ENCODE measurements around the gene PNPLA6. TPM values are rescaled to one million over a fixed set of nuclear protein-coding genes. Genes with fewer than 3 reads are reported as not detected.

Gene PNPLA6
- total and polyA plus RNA-seq, 10 of the 15 experiments (the other 5 are each of a cell fraction or from before 2014, with no cell fraction given): 0.95 to 105 (median 40.0) TPM

DNA sequence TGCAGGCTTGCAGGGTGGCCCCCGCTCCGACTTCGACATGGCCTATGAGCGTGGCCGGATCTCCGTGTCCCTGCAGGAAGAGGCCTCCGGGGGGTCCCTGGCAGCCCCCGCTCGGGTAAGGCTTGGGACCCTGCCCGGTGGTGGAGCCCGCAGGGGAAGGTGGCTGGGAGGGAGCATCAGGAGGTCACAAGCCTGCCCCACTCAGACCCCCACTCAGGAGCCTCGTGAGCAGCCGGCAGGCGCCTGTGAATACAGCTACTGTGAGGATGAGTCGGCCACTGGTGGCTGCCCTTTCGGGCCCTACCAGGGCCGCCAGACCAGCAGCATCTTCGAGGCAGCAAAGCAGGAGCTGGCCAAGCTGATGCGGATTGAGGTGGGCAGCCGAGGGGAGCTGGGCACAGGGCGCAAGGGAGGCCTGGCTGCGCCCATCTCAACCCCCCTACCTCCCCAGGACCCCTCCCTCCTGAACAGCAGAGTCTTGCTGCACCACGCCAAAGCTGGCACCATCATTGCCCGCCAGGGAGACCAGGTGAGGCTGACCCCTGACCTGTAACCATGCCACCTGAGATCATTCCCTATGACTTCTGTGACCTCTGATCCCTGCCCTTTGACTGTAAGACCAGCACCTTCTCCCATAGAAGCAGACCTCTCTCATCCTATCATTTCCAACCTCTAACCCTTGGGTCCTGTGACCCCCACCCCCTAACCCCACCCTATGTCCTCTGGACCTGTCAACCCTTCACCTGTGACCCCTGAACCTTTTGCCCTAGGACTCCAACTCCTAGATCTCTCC is 7.2 kb downstream of the PNPLA6 start:
- TF ChIP-seq, protein P1, sequence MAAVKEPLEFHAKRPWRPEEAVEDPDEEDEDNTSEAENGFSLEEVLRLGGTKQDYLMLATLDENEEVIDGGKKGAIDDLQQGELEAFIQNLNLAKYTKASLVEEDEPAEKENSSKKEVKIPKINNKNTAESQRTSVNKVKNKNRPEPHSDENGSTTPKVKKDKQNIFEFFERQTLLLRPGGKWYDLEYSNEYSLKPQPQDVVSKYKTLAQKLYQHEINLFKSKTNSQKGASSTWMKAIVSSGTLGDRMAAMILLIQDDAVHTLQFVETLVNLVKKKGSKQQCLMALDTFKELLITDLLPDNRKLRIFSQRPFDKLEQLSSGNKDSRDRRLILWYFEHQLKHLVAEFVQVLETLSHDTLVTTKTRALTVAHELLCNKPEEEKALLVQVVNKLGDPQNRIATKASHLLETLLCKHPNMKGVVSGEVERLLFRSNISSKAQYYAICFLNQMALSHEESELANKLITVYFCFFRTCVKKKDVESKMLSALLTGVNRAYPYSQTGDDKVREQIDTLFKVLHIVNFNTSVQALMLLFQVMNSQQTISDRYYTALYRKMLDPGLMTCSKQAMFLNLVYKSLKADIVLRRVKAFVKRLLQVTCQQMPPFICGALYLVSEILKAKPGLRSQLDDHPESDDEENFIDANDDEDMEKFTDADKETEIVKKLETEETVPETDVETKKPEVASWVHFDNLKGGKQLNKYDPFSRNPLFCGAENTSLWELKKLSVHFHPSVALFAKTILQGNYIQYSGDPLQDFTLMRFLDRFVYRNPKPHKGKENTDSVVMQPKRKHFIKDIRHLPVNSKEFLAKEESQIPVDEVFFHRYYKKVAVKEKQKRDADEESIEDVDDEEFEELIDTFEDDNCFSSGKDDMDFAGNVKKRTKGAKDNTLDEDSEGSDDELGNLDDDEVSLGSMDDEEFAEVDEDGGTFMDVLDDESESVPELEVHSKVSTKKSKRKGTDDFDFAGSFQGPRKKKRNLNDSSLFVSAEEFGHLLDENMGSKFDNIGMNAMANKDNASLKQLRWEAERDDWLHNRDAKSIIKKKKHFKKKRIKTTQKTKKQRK (IDR thresholded peaks at IDR 0.05; ENCODE audit: low read depth, low read length): no peak
- TF ChIP-seq CREM (IDR thresholded peaks at IDR 0.05; ENCODE audit: low read depth) (no peak), KDM1A (IDR thresholded peaks at IDR 0.05; ENCODE audit: borderline replicate concordance) (no peak), ATF7 (IDR thresholded peaks at IDR 0.05; ENCODE audit: low read depth) (no peak), STAT1 (conservative IDR thresholded peaks at IDR 0.05) (no peak), JUND (IDR thresholded peaks at IDR 0.05; ENCODE audit: low read depth, low read length) (no peak), STAT3 (IDR thresholded peaks at IDR 0.05; ENCODE audit: low read depth, low read length) (no peak), ZNF622 (IDR thresholded peaks at IDR 0.05) (no peak), HDAC2 (IDR thresholded peaks at IDR 0.05) (no peak), MEF2B (IDR thresholded peaks at IDR 0.05; ENCODE audit: partially characterized antibody, poor library complexity, severe bottlenecking) (no peak), CEBPB (IDR thresholded peaks at IDR 0.05; ENCODE audit: borderline replicate concordance in 1 of 2, low read depth in 2 of 2, low read length in 2 of 2) (no peak), IRF4 (IDR thresholded peaks at IDR 0.05; ENCODE audit: low read depth, low read length) (no peak)
- TF ChIP-seq, protein P2, sequence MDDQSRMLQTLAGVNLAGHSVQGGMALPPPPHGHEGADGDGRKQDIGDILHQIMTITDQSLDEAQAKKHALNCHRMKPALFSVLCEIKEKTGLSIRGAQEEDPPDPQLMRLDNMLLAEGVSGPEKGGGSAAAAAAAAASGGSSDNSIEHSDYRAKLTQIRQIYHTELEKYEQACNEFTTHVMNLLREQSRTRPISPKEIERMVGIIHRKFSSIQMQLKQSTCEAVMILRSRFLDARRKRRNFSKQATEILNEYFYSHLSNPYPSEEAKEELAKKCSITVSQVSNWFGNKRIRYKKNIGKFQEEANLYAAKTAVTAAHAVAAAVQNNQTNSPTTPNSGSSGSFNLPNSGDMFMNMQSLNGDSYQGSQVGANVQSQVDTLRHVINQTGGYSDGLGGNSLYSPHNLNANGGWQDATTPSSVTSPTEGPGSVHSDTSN (IDR thresholded peaks at IDR 0.05; ENCODE audit: insufficient replicate concordance, low read depth, low read length): no peak
- peaks cover 3% of the 10 kb centered on the region; the same call in 1 of the 2 replicates for H3K4me1 ChIP-seq (ENCODE audit: control insufficient read depth, insufficient read depth, low read length)
- no peaks in the 10 kb centered on the region for H3K27me3 ChIP-seq (replicated peaks in 1 of 2; ENCODE audit: control insufficient read depth in 2 of 2, insufficient read depth in 2 of 2, low read length in 1 of 2)
- no peak for ATAC-seq
- SMC1A ChIA-PET (ENCODE audit: uncharacterized antibody, unreplicated experiment): no interaction called here
- CTCF ChIA-PET: no interaction called here
- no peaks in the 10 kb centered on the region for H3K79me2 ChIP-seq (ENCODE audit: control insufficient read depth, insufficient read depth, low read length)
- no peak overlapping the region for H3K4me3 ChIP-seq
- H3K36me3 ChIP-seq (ENCODE audit: control insufficient read depth in 2 of 2, insufficient read depth in 2 of 2, low read length in 1 of 2): peaks cover 0 to 9% of the 10 kb centered on the region in 2 experiments; a peak in 3 of 4 replicates
- RAD21 ChIA-PET (ENCODE audit: unreplicated experiment): no interaction called here
- in situ Hi-C loops (cut with MboI) (no loop called here), intact Hi-C loops (cut with micrococcal nuclease; ENCODE audit: unreplicated experiment) (no loop called here)
- no TSS peak for BruUV-seq (replicated peaks)
- H4K20me1 ChIP-seq (ENCODE audit: control insufficient read depth, insufficient read depth): no peaks in the 10 kb centered on the region
- no peak overlapping the region for H2AFZ ChIP-seq (ENCODE audit: control insufficient read depth, low read depth, low read length)
- FAIRE-seq: no peak
- H3K4me2 ChIP-seq (ENCODE audit: control insufficient read depth, insufficient read depth): no peak overlapping the region
- H3K9me3 ChIP-seq (replicated peaks; ENCODE audit: control insufficient read depth, insufficient read depth, low read length): no peaks in the 10 kb centered on the region
- H3K9ac ChIP-seq (ENCODE audit: control insufficient read depth, insufficient read depth, low read length): no peak overlapping the region
- 97% methylated on average over 24 of the region's 24 CpGs for WGBS (ENCODE audit: insufficient coverage, insufficient replicate concordance, low lambda C conversion rate, missing lambda C conversion rate)
- H3K27ac ChIP-seq (ENCODE audit: control insufficient read depth, insufficient read depth): no peak overlapping the region
- POLR2A ChIA-PET: no interaction called here
- no peak for DNase-seq (ENCODE audit: low read depth, low spot score)

Data from GM12878 (cell line).